CD4-positive, alpha-beta T cell (primary cell): ENCODE data around the gene KCNK3. TPM values are rescaled to one million over a fixed set of nuclear protein-coding genes. Genes with fewer than 3 reads are reported as not detected.
"Not testable (repeated sequence)": the region's sequence is repeated elsewhere in the genome, so short reads cannot be mapped to it uniquely, and the experiment has no call there.

Source experiments
- ATAC-seq: fragments of 200-7000 bp; cut with Tn5 transposase; one replicate; pipeline ENCODE4 v1.10.0; 2022; ENCODE audit warnings: mild to moderate bottlenecking; ENCODE audit not compliant: poor library complexity
- CTCF ChIA-PET: fragments of 350-600 bp; sonication (Branson Sonifier 250); formaldehyde crosslinking; loops from one replicate; lab custom pipeline; 2021; ENCODE audit warnings: antibody characterized with exemption, inconsistent platforms; lab: Charles Lee
- POLR2A ChIA-PET: fragments of 350-600 bp; sonication (Branson Sonifier 250); formaldehyde crosslinking; loops from one replicate; lab custom pipeline; 2021; ENCODE audit warnings: antibody characterized with exemption, inconsistent platforms; lab: Charles Lee
- DNase-seq, 14 experiments: peaks; one replicate each; pipeline ENCODE4 v3.0.0-alpha.2; 2013 to 2020; ENCODE audit warnings: mixed read lengths in 2 of 14
- H3K27ac ChIP-seq, 2 donors: one replicate each; pipeline versions ENCODE4 v1.5.1 to v1.7.0; 2013; ENCODE audit warnings: low read length in 2 of 2, low read depth in 1 of 2, mild to moderate bottlenecking in 1 of 2
- H3K27me3 ChIP-seq, 2 experiments: 1 replicate in 1 of 2; 2 replicates in 1 of 2; pipeline versions ENCODE4 v1.6.1 to v1.7.0; 2013; ENCODE audit warnings: low read length in 2 of 2, control low read depth in 1 of 2, mild to moderate bottlenecking in 1 of 2, moderate library complexity in 1 of 2; ENCODE audit not compliant: insufficient read depth in 2 of 2, control insufficient read depth in 1 of 2
- H3K36me3 ChIP-seq: one replicate; pipeline ENCODE4 v1.6.1; 2013; ENCODE audit warnings: low read length, control low read depth; ENCODE audit not compliant: insufficient read depth
- H3K4me1 ChIP-seq: one replicate; pipeline ENCODE4 v1.6.1; 2013; ENCODE audit warnings: low read length, control low read depth; ENCODE audit not compliant: insufficient read depth
- H3K4me3 ChIP-seq: one replicate; pipeline ENCODE4 v1.5.1; 2013; ENCODE audit warnings: mild to moderate bottlenecking, low read length, moderate library complexity
- H3K9me3 ChIP-seq, 2 experiments: 1 replicate in 1 of 2; 2 replicates in 1 of 2; pipeline versions ENCODE4 v1.6.1 to v1.7.0; 2013; ENCODE audit warnings: low read length in 2 of 2, mild to moderate bottlenecking in 2 of 2, control low read depth in 1 of 2, moderate library complexity in 1 of 2; ENCODE audit not compliant: control insufficient read depth in 1 of 2, insufficient read depth in 1 of 2
- H3K27ac Mint-ChIP-seq: one replicate; pipeline ENCODE4 v1.8.0; 2020; ENCODE audit warnings: mixed read lengths
- H3K27me3 Mint-ChIP-seq: one replicate; pipeline ENCODE4 v1.8.0; 2021; ENCODE audit warnings: mixed read lengths
- H3K36me3 Mint-ChIP-seq: one replicate; pipeline ENCODE4 v1.8.0; 2021; ENCODE audit warnings: low read depth, mixed read lengths
- H3K4me1 Mint-ChIP-seq: one replicate; pipeline ENCODE4 v1.8.0; 2021; ENCODE audit warnings: low read depth, mixed read lengths
- H3K4me3 Mint-ChIP-seq: one replicate; pipeline ENCODE4 v1.8.0; 2020; ENCODE audit warnings: mild to moderate bottlenecking, mixed read lengths
- H3K9me3 Mint-ChIP-seq: one replicate; pipeline ENCODE4 v1.8.0; 2020; ENCODE audit warnings: mixed read lengths
- CTCF ChIP-seq: fragments of 200-600 bp; IDR thresholded peaks from one replicate; pipeline ENCODE4 v1.8.0; 2022; ENCODE audit warnings: antibody characterized with exemption, mild to moderate bottlenecking
- intact Hi-C, 2 experiments: fragments of 100-400 bp; cut with DNase I in 1 of 2; cut with micrococcal nuclease in 1 of 2; formaldehyde crosslinking; loops; one replicate each; pipeline versions ENCODE4 v1.15.1 to v1.9.0; 2023 to 2025; cut with DNase I, micrococcal nuclease
- total RNA-seq, 174 experiments: library from RNA in 2 of 174; stranded (reverse) in 2 of 174; gene quantifications; one replicate each; pipeline ENCODE4 v1.2.3 and lab custom pipeline; 2021 to 2026

KCNK3 gene
- total RNA-seq, 2 experiments from 2014 or later, result not detected

- ChIA-PET CTCF (no interaction called here), POLR2A (no interaction called here)
- intact Hi-C loops, result loop anchor here in 1 of 2 experiments (10.0 kb wide), 1 partner anchor 1135 kb away; the partner anchor contains the start of genes BABAM2 and RBKS
Measured at GRCh38 chr2:26759845-26760244, 67.3 kb downstream of the KCNK3 start.

GRCh38 chr2:26760991-26761390 is 68.5 kb downstream of the KCNK3 start:
- H3K4me1 ChIP-seq, result peaks cover 25% of the 10 kb centered on the region
- DNase-seq, POLR2A ChIA-PET, CTCF ChIA-PET, H3K4me3 ChIP-seq, ATAC-seq, H3K36me3 ChIP-seq, H3K27ac Mint-ChIP-seq, H3K27me3 ChIP-seq, H3K27ac ChIP-seq, H3K9me3 ChIP-seq, H3K27me3 Mint-ChIP-seq, H3K9me3 Mint-ChIP-seq: not testable (repeated sequence)
- Mint-ChIP-seq H3K4me3 (peak overlapping the region; percentile 74), H3K36me3 (peaks cover 16% of the 10 kb centered on the region), H3K4me1 (peaks cover 16% of the 10 kb centered on the region)
- intact Hi-C loops, result loop anchor here in 1 of 2 experiments (10.0 kb wide), 1 partner anchor 1134 kb away; the partner anchor contains the start of genes BABAM2 and RBKS

More at GRCh38 chr2:26759845-26760244, 67.3 kb downstream of the KCNK3 start:
- no peaks in the 10 kb centered on the region for H3K27me3 ChIP-seq
- H3K27ac Mint-ChIP-seq, result no peak overlapping the region
- TF ChIP-seq CTCF, result no peak
- H3K9me3 Mint-ChIP-seq, result no peaks in the 10 kb centered on the region
- peaks cover 5% of the 10 kb centered on the region for H3K4me1 Mint-ChIP-seq
- H3K27me3 Mint-ChIP-seq, result no peaks in the 10 kb centered on the region
- ATAC-seq (no peak), DNase-seq (no peak)
- H3K4me3 Mint-ChIP-seq, result no peak overlapping the region
- peaks cover 14% of the 10 kb centered on the region for H3K4me1 ChIP-seq
- H3K4me3 ChIP-seq, result no peak overlapping the region
- H3K36me3 ChIP-seq, result no peaks in the 10 kb centered on the region
- peaks cover 13% of the 10 kb centered on the region for H3K36me3 Mint-ChIP-seq
- H3K9me3 ChIP-seq, result no peaks in the 10 kb centered on the region
- H3K27ac ChIP-seq, result no peak overlapping the region

- peaks cover 16% of the 10 kb centered on the region for H3K36me3 Mint-ChIP-seq
- H3K9me3 Mint-ChIP-seq, result no peaks in the 10 kb centered on the region
- H3K4me3 Mint-ChIP-seq, result peak overlapping the region; percentile 97
- peaks cover 35% of the 10 kb centered on the region for H3K4me1 Mint-ChIP-seq
- Histone ChIP-seq H3K4me3 (no peak overlapping the region), H3K27me3 (no peaks in the 10 kb centered on the region), H3K4me1 (peaks cover 43% of the 10 kb centered on the region), H3K9me3 (no peaks in the 10 kb centered on the region), H3K36me3 (peaks cover 3% of the 10 kb centered on the region), H3K27ac (no peak overlapping the region)
- POLR2A ChIA-PET, result interaction anchor here (0.9 kb wide), 1 partner anchor 9 kb away, joined by 4 read pairs; no protein-coding TSS in a partner anchor
- no peak for TF ChIP-seq CTCF
- ATAC-seq (no peak), DNase-seq (no peak)
- no peaks in the 10 kb centered on the region for H3K27me3 Mint-ChIP-seq
- peak overlapping the region; percentile 81 for H3K27ac Mint-ChIP-seq
- intact Hi-C loops, result loop anchor here in 1 of 2 experiments (10.0 kb wide), 1 partner anchor 1132 kb away; the partner anchor contains the start of genes BABAM2 and RBKS
- CTCF ChIA-PET, result no interaction called here
Measured at GRCh38 chr2:26763019-26763418, 70.5 kb downstream of the KCNK3 start.
